ENCODE data around the gene TET2.

Gene TET2

GRCh38 chr4:105306158-105306781 lies 159.6 kb downstream of the TET2 start:
- no peak overlapping the region for H3K27ac ChIP-seq
- peak; percentile 4 for DNase-seq (ENCODE audit: low spot score)
- ChIA-PET CTCF (no interaction called here), POLR2A (ENCODE audit: low non-redundant PET) (no interaction called here)
- TF ChIP-seq, protein P1, sequence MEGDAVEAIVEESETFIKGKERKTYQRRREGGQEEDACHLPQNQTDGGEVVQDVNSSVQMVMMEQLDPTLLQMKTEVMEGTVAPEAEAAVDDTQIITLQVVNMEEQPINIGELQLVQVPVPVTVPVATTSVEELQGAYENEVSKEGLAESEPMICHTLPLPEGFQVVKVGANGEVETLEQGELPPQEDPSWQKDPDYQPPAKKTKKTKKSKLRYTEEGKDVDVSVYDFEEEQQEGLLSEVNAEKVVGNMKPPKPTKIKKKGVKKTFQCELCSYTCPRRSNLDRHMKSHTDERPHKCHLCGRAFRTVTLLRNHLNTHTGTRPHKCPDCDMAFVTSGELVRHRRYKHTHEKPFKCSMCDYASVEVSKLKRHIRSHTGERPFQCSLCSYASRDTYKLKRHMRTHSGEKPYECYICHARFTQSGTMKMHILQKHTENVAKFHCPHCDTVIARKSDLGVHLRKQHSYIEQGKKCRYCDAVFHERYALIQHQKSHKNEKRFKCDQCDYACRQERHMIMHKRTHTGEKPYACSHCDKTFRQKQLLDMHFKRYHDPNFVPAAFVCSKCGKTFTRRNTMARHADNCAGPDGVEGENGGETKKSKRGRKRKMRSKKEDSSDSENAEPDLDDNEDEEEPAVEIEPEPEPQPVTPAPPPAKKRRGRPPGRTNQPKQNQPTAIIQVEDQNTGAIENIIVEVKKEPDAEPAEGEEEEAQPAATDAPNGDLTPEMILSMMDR (conservative IDR thresholded peaks at IDR 0.05; ENCODE audit: low read depth) = no peak

- no peak overlapping the region for H3K27ac ChIP-seq
- CTCF ChIA-PET = no interaction called here
- DNase-seq (ENCODE audit: low spot score) = no peak
- TF ChIP-seq, protein P1 (conservative IDR thresholded peaks at IDR 0.05; ENCODE audit: low read depth) = no peak
- POLR2A ChIA-PET (ENCODE audit: low non-redundant PET) = no interaction called here
Measured at GRCh38 chr4:105306820-105307219, 160.1 kb downstream of the TET2 start.

- ChIA-PET POLR2A (ENCODE audit: low non-redundant PET) (no interaction called here), CTCF (interaction anchor here (0.6 kb wide), 1 partner anchor 530 kb away, joined by 3 read pairs; no protein-coding TSS in a partner anchor)
- TF ChIP-seq, protein P1 (conservative IDR thresholded peaks at IDR 0.05; ENCODE audit: low read depth) = no peak
- H3K27ac ChIP-seq = no peak overlapping the region
- DNase-seq (ENCODE audit: low spot score) = no peak
Measured at GRCh38 chr4:105318486-105318885, 171.8 kb downstream of the TET2 start.

GRCh38 chr4:105327222-105327621 lies 180.5 kb downstream of the TET2 start:
- no peak for DNase-seq (ENCODE audit: low spot score)
- ChIA-PET CTCF (no interaction called here), POLR2A (ENCODE audit: low non-redundant PET) (no interaction called here)
- no peak overlapping the region for H3K27ac ChIP-seq
- TF ChIP-seq, protein P1 (conservative IDR thresholded peaks at IDR 0.05; ENCODE audit: low read depth) = no peak

DNA sequence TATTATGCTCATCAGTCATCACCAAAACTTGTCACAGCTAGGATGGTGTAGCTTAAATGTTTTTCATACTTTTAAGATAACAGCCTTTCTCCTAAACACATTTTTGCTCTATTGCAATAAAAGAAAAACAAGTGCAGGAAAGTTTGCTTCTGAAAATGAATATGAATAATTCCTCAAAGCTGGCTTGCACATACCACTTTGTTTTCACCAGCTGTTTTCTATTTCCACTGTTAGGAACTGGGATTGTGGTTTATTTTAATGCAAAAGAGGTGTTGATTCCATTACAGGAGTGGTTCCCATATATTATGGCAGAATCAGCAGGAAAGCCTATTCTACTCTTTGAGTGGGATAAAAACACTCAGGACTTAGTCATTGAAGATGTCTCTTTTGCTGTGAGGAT lies 181.3 kb downstream of the TET2 start:
- ChIA-PET CTCF (no interaction called here), POLR2A (ENCODE audit: low non-redundant PET) (no interaction called here)
- TF ChIP-seq, protein P1 (conservative IDR thresholded peaks at IDR 0.05; ENCODE audit: low read depth) = no peak

DNA sequence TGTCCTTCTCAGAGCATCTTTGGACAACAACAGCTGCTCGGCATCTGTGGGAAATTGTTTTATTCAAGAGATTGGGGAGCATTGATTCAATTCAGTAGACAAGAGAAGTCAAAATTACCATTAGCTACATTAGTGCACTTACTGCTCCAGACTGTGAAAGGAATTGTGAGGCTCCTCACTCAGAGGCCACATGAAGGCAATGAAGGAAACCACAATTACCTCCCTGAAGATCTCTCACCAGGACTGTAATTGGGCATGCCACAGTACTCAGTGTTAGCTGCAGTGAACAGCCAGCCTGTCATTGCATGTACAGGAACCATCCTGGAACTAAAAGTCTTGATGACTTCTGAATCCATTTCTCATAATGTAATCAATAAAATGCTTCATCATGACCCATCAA lies 182.4 kb downstream of the TET2 start:
- POLR2A ChIA-PET (ENCODE audit: low non-redundant PET) = no interaction called here
- TF ChIP-seq, protein P1 (conservative IDR thresholded peaks at IDR 0.05; ENCODE audit: low read depth) = no peak
- CTCF ChIA-PET = no interaction called here
- no peak overlapping the region for H3K27ac ChIP-seq
- no peak for DNase-seq (ENCODE audit: low spot score)

More for the DNA sequence above, 181.3 kb downstream of the TET2 start:
- no peak for DNase-seq (ENCODE audit: low spot score)
- H3K27ac ChIP-seq = no peak overlapping the region
